Upper lobe of left lung (tissue), 6 donors: ENCODE measurements around the gene LRP1B. TPM values are rescaled to one million over a fixed set of nuclear protein-coding genes. Genes with fewer than 3 reads are reported as not detected.

ENCODE experiments used
- ATAC-seq, 2 donors: fragments of 200-7000 bp; cut with Tn5 transposase; one replicate each; pipeline ENCODE4 v1.9.1; 2022; ENCODE audit warnings: mild to moderate bottlenecking in 2 of 2, moderate library complexity in 2 of 2; ENCODE audit not compliant: low FRiP score in 2 of 2
- DNase-seq, 2 donors: peaks; one replicate each; pipeline ENCODE4 v3.0.0-alpha.2; 2019 to 2020
- H3K27ac ChIP-seq, 4 donors: fragments of 200-600 bp; sonication (generic); one replicate each; pipeline ENCODE4 v1.5.1; 2016 to 2019
- H3K27me3 ChIP-seq, 4 donors: fragments of 200-600 bp; sonication (generic); one replicate each; pipeline ENCODE4 v1.5.1; 2017 to 2019
- H3K36me3 ChIP-seq, 4 donors: fragments of 200-600 bp; sonication (generic); one replicate each; pipeline ENCODE4 v1.5.1; 2016 to 2019
- H3K4me1 ChIP-seq, 4 donors: fragments of 200-600 bp; sonication (generic); one replicate each; pipeline ENCODE4 v1.5.1; 2018 to 2019
- H3K4me3 ChIP-seq, 4 donors: fragments of 200-600 bp; sonication (generic); one replicate each; pipeline ENCODE4 v1.5.1; 2017 to 2019; ENCODE audit warnings: mild to moderate bottlenecking in 2 of 4, moderate library complexity in 1 of 4
- H3K9me3 ChIP-seq, 4 donors: fragments of 200-600 bp; sonication (generic); one replicate each; pipeline ENCODE4 v1.5.1; 2018 to 2019
- EP300 ChIP-seq, 4 donors: sonication (generic); formaldehyde crosslinking; IDR thresholded peaks; one replicate each; pipeline ENCODE4 v1.5.1; 2017; ENCODE audit warnings: antibody characterized with exemption in 4 of 4, control low read depth in 2 of 4
- POLR2A ChIP-seq, 4 donors: fragments of 450-650 bp; IDR thresholded peaks; one replicate each; pipeline ENCODE4 v1.5.1; 2016 to 2017; ENCODE audit warnings: antibody characterized with exemption in 4 of 4, mild to moderate bottlenecking in 2 of 4
- POLR2AphosphoS5 ChIP-seq, 2 donors: sonication (generic); formaldehyde crosslinking; IDR thresholded peaks; one replicate each; pipeline ENCODE4 v1.5.1; 2017; ENCODE audit warnings: antibody characterized with exemption in 2 of 2
- WGBS, 2 donors: methylation state at CpG; one replicate each; pipeline ENCODE4 v1.1.5; 2017 to 2018; 5-methylcytosine and 5-hydroxymethylcytosine counted together
- total RNA-seq, 6 donors: library from RNA; depleted of rRNA in 4 of 6; stranded (reverse); fragments of >200 nt in 4 of 6; gene quantifications; one replicate each; pipeline versions ENCODE4 v1.1.0 to v1.2.1, GENCODE V29; 2016 to 2021
- TF ChIP-seq, protein P1 (sequence below), 6 experiments: fragments of 450-650 bp in 4 of 6; fragments of 200-600 bp in 2 of 6; sonication (generic) in 2 of 6; IDR thresholded peaks; one replicate each; pipeline ENCODE4 v1.5.1; 2016 to 2019; ENCODE audit warnings: antibody characterized with exemption in 6 of 6
- donor health status: DM: no; HTN: no; CAD: no; lungs with moderate emphysema.
- donor health status: DM: no; HTN: yes; CAD: no; lungs with severe emphysema.

LRP1B gene
- total RNA-seq, 6 donors from 2014 or later, result under 0.01 to 0.46 (median 0.11) TPM

DNA sequence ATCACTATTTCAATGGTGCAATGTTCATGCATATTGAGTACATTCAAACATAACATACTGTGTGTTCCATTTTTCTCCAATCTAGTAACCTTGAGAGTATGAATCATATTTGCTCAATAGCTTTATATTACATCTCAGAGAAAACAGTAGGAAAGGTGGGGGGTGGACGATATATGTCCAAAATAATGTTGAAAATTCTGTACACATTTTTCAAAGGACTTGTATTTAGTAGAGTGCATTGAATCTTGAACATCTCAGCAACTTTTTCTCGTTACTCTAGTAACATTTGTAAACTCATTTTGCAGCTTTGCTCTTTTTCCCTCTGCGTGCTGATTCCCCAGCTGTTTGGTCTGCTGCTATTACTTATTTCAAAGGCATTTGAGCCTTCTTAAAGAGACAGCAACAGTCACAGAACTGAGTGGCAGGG is 1487.0 kb downstream of the LRP1B start:
- no peaks in the 10 kb centered on the region for H3K9me3 ChIP-seq
- no peaks in the 10 kb centered on the region for H3K4me1 ChIP-seq
- no peak overlapping the region for H3K4me3 ChIP-seq
- no peaks in the 10 kb centered on the region for H3K36me3 ChIP-seq
- no peak overlapping the region for H3K27ac ChIP-seq
- H3K27me3 ChIP-seq, result no peaks in the 10 kb centered on the region
- WGBS, 2 donors, result 46 to 49% methylated on average over 3 of the region's 3 CpGs
- ATAC-seq (no peak), DNase-seq (no peak)
- TF ChIP-seq POLR2AphosphoS5 (IDR thresholded peaks at IDR 0.05), result no peak
- no peak for TF ChIP-seq POLR2A (IDR thresholded peaks at IDR 0.05)
- TF ChIP-seq, protein P1, sequence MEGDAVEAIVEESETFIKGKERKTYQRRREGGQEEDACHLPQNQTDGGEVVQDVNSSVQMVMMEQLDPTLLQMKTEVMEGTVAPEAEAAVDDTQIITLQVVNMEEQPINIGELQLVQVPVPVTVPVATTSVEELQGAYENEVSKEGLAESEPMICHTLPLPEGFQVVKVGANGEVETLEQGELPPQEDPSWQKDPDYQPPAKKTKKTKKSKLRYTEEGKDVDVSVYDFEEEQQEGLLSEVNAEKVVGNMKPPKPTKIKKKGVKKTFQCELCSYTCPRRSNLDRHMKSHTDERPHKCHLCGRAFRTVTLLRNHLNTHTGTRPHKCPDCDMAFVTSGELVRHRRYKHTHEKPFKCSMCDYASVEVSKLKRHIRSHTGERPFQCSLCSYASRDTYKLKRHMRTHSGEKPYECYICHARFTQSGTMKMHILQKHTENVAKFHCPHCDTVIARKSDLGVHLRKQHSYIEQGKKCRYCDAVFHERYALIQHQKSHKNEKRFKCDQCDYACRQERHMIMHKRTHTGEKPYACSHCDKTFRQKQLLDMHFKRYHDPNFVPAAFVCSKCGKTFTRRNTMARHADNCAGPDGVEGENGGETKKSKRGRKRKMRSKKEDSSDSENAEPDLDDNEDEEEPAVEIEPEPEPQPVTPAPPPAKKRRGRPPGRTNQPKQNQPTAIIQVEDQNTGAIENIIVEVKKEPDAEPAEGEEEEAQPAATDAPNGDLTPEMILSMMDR (IDR thresholded peaks at IDR 0.05), result no peak
- no peak for TF ChIP-seq EP300 (IDR thresholded peaks at IDR 0.05)

DNA sequence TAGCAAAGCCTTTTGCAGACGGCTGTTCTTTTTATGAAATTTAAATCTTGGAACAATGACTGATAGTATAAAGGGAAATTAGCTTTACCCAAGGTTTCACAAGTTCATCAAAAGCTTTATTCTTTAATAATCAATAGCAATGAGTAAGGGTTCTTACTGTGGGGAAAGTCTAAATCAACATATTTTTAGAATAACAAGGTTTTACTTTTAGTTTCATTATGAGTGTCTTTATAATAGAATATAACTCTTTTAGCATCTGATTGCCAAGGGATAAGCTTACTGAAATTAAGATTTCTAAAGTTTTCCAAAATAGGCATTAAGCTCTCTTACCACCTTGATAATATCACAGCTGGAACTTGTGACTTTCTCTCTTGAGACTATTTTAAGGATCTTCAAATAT is 1489.7 kb downstream of the LRP1B start:
- Histone ChIP-seq H3K27me3 (no peaks in the 10 kb centered on the region), H3K4me3 (no peak overlapping the region), H3K9me3 (no peaks in the 10 kb centered on the region), H3K4me1 (no peaks in the 10 kb centered on the region), H3K27ac (no peak overlapping the region), H3K36me3 (no peaks in the 10 kb centered on the region)
- ATAC-seq (no peak), DNase-seq (no peak)
- no peak for TF ChIP-seq POLR2AphosphoS5 (IDR thresholded peaks at IDR 0.05)
- no peak for TF ChIP-seq EP300 (IDR thresholded peaks at IDR 0.05)
- TF ChIP-seq, protein P1 (IDR thresholded peaks at IDR 0.05), result no peak
- TF ChIP-seq POLR2A (IDR thresholded peaks at IDR 0.05), result no peak
- 85 to 91% methylated on average over 1 of the region's 1 CpG for WGBS, 2 donors

DNA sequence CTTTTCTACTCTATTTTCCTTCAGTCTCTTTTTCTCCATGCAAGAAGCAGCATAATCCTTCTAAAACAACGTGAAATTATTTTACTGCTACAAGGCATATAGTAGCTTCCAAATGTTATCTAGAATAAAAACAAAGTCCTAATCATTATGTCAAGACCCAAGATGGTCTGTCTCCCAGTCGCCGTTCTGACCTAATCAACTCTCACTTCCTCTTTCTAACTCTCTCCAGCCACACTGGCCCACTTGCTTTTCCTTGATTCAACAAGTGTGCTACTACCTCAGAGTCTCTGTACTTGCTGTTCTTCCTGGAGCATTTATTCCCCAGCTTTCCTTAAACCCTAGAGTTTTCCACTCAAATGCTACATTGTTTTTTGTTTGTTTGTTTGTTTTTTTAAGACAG is 1491.2 kb downstream of the LRP1B start:
- DNase-seq (no peak), ATAC-seq (no peak)
- TF ChIP-seq POLR2AphosphoS5 (IDR thresholded peaks at IDR 0.05) (no peak), EP300 (IDR thresholded peaks at IDR 0.05) (no peak), POLR2A (IDR thresholded peaks at IDR 0.05) (no peak)
- TF ChIP-seq, protein P1 (IDR thresholded peaks at IDR 0.05), result no peak

DNA sequence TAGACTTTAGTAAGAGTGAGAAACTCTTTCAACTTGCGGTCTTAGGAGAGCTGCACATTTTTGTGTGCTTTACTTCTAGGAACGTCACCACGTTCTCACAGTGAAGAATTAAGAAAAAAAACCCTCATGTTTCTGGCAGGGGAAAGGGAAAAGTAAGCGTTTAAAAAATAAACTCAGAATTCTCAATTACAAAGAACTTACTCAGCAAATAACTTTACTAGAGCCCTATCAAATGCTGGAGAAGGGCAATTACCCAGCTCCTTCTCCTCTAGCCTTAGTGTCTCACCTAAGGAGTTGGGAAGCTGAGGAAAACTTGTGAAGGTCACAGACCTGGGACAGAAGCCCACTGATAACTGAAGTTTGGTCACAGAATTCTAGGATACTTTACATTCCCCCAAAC is 1500.3 kb downstream of the LRP1B start:
- Histone ChIP-seq H3K27me3 (no peaks in the 10 kb centered on the region), H3K9me3 (no peaks in the 10 kb centered on the region), H3K4me3 (no peak overlapping the region), H3K36me3 (no peaks in the 10 kb centered on the region), H3K4me1 (no peaks in the 10 kb centered on the region), H3K27ac (no peak overlapping the region)
- DNase-seq (no peak), ATAC-seq (no peak)
- 61 to 75% methylated on average over 4 of the region's 4 CpGs for WGBS, 2 donors
- TF ChIP-seq EP300 (IDR thresholded peaks at IDR 0.05), result no peak
- TF ChIP-seq, protein P1 (IDR thresholded peaks at IDR 0.05), result no peak
- no peak for TF ChIP-seq POLR2A (IDR thresholded peaks at IDR 0.05)
- no peak for TF ChIP-seq POLR2AphosphoS5 (IDR thresholded peaks at IDR 0.05)

More for the DNA sequence above, 1491.2 kb downstream of the LRP1B start:
- Histone ChIP-seq H3K27me3 (no peaks in the 10 kb centered on the region), H3K4me1 (no peaks in the 10 kb centered on the region), H3K27ac (no peak overlapping the region), H3K36me3 (no peaks in the 10 kb centered on the region), H3K9me3 (no peaks in the 10 kb centered on the region), H3K4me3 (no peak overlapping the region)
- WGBS, 2 donors, result 52 to 60% methylated on average over 3 of the region's 3 CpGs

DNA sequence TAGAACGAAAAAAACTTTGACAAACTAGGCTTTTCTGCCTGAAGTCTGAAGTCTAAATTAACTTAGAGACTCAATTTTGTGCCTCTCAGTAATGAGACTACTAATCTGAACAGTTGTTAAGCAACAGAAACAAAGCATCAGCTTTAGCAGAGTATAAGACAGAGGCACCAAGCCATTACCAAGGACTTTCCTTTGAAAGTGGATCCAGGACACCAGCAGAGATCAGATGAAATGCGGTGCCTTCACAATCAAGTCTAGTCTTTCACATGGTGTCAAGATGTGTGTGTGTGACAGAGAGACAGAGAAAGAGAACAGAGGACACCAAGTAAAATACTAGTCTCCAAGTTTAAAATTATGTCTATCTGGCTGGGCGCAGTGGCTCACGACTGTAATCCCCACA is 1502.9 kb downstream of the LRP1B start:
- Histone ChIP-seq H3K4me3 (no peak overlapping the region), H3K27me3 (no peaks in the 10 kb centered on the region), H3K4me1 (no peaks in the 10 kb centered on the region), H3K36me3 (no peaks in the 10 kb centered on the region), H3K9me3 (no peaks in the 10 kb centered on the region), H3K27ac (no peak overlapping the region)
- no peak for ATAC-seq
- no peak for TF ChIP-seq POLR2AphosphoS5 (IDR thresholded peaks at IDR 0.05)
- no peak for TF ChIP-seq POLR2A (IDR thresholded peaks at IDR 0.05)
- no peak for TF ChIP-seq EP300 (IDR thresholded peaks at IDR 0.05)
- TF ChIP-seq, protein P1 (IDR thresholded peaks at IDR 0.05), result no peak
- no peak for DNase-seq
- 89 to 92% methylated on average over 4 of the region's 4 CpGs for WGBS, 2 donors
